ENCODE measurements around the gene PTPRA.

PTPRA gene

DNA sequence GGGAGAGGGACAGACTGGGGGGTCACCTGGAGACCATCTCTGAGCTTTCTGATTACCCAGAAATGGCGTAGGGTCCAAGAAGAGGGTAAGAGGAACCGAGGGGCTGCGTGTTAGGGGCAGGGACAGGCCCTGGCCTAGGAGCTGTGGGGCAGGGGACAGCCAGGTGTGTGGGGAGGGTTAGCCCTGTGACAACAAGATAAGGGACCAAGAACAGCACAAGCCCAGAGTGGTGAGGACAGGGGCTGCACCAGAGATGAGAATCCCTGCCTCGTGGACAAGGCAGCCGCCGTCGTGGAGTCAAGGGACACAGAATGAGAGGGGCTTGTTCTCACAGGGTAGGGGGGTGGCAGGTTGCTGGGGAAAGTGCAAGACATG lies 211.7 kb downstream of the PTPRA start:
- Mint-ChIP-seq H3K27ac (ENCODE audit: low read depth) (no peak overlapping the region), H3K4me1 (peaks cover 12% of the 10 kb centered on the region), H3K27me3 (peaks cover 68% of the 10 kb centered on the region), H3K36me3 (ENCODE audit: insufficient read depth) (no peaks in the 10 kb centered on the region), H3K9me3 (no peaks in the 10 kb centered on the region), H3K4me3 (no peak overlapping the region)
- ATAC-seq (replicated peaks; ENCODE audit: extremely low read depth, poor library complexity, severe bottlenecking) = no peak
- DNase-seq (ENCODE audit: low spot score in 2 of 2) = no peak

DNA sequence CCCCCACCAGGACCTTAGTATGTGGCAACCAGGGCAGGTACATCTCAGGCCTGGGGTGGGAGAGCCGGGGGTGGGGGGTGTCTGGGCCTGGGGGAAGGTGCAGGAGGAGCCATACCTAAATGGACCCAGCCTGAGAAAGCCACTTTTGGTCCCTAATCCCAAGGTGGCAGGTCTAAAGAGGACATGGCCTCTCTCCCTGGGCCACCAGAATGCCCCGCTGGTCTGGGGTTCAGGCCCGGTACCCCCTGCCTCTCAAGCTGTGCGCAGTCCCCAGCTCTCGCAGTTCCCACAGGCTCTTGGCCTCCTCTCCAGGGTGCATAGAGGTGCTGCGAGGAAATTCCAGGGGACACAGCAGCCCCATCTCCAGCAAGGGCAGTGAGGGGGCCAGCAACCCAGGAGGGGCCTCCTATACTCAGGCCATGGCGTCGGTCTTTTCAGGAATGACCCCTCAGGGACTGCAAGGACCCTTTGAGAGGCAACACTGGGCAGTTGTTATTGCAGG lies 212.3 kb downstream of the PTPRA start:
- Mint-ChIP-seq H3K27me3 (peaks cover 68% of the 10 kb centered on the region), H3K36me3 (ENCODE audit: insufficient read depth) (no peaks in the 10 kb centered on the region)
- no peak for ATAC-seq (replicated peaks; ENCODE audit: extremely low read depth, poor library complexity, severe bottlenecking)

DNA sequence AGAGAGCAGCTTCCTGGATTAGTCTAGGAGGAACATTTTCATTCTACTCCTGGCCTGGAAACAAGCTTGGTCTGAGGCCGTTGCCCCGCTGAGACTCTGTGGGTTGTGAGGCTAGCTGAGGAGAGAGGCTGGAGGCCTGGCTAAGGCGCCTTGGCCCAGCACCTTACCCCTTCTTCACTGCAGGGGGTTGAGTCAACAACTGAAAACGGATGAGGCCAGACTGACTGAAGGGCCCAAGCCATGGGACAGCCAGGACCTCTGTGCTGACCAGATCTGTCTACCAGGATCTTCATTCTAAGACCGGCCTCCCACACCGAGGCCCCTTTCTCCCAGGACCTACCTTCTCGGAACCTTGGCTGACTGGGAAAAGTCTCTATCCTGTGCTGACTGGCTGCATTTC lies 214.8 kb downstream of the PTPRA start:
- H3K4me1 Mint-ChIP-seq = peaks cover 11% of the 10 kb centered on the region
- ATAC-seq (replicated peaks; ENCODE audit: extremely low read depth, poor library complexity, severe bottlenecking) = no peak
- no peak for DNase-seq (ENCODE audit: low spot score in 2 of 2)
- H3K27me3 Mint-ChIP-seq = peaks cover 70% of the 10 kb centered on the region
- no peak overlapping the region for H3K4me3 Mint-ChIP-seq
- H3K9me3 Mint-ChIP-seq = no peaks in the 10 kb centered on the region
- no peak overlapping the region for H3K27ac Mint-ChIP-seq (ENCODE audit: low read depth)
- peaks cover 2% of the 10 kb centered on the region for H3K36me3 Mint-ChIP-seq (ENCODE audit: insufficient read depth)

More for the DNA sequence above, 212.3 kb downstream of the PTPRA start:
- Mint-ChIP-seq H3K4me3 (no peak overlapping the region), H3K9me3 (no peaks in the 10 kb centered on the region), H3K4me1 (peaks cover 12% of the 10 kb centered on the region), H3K27ac (ENCODE audit: low read depth) (no peak overlapping the region)
- no peak for DNase-seq (ENCODE audit: low spot score in 2 of 2)
